ENCODE measurements around the gene KLHL29.

- no peak for TF ChIP-seq POLR2A (IDR thresholded peaks at IDR 0.05; ENCODE audit: extremely low read depth, insufficient read length)
- TF ChIP-seq, protein P1, sequence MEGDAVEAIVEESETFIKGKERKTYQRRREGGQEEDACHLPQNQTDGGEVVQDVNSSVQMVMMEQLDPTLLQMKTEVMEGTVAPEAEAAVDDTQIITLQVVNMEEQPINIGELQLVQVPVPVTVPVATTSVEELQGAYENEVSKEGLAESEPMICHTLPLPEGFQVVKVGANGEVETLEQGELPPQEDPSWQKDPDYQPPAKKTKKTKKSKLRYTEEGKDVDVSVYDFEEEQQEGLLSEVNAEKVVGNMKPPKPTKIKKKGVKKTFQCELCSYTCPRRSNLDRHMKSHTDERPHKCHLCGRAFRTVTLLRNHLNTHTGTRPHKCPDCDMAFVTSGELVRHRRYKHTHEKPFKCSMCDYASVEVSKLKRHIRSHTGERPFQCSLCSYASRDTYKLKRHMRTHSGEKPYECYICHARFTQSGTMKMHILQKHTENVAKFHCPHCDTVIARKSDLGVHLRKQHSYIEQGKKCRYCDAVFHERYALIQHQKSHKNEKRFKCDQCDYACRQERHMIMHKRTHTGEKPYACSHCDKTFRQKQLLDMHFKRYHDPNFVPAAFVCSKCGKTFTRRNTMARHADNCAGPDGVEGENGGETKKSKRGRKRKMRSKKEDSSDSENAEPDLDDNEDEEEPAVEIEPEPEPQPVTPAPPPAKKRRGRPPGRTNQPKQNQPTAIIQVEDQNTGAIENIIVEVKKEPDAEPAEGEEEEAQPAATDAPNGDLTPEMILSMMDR (IDR thresholded peaks at IDR 0.05; ENCODE audit: low read depth, low read length): no peak
- no peak for TF ChIP-seq MYC (IDR thresholded peaks at IDR 0.05; ENCODE audit: low read depth, low read length)
- no peak for TF ChIP-seq MAX (IDR thresholded peaks at IDR 0.05; ENCODE audit: low read depth, low read length)
Measured at GRCh38 chr2:23591111-23591510, 206.1 kb downstream of the KLHL29 start.

Data from NB4 (cell line).